Measurements from ENCODE around the gene RERG.

RERG gene

DNA sequence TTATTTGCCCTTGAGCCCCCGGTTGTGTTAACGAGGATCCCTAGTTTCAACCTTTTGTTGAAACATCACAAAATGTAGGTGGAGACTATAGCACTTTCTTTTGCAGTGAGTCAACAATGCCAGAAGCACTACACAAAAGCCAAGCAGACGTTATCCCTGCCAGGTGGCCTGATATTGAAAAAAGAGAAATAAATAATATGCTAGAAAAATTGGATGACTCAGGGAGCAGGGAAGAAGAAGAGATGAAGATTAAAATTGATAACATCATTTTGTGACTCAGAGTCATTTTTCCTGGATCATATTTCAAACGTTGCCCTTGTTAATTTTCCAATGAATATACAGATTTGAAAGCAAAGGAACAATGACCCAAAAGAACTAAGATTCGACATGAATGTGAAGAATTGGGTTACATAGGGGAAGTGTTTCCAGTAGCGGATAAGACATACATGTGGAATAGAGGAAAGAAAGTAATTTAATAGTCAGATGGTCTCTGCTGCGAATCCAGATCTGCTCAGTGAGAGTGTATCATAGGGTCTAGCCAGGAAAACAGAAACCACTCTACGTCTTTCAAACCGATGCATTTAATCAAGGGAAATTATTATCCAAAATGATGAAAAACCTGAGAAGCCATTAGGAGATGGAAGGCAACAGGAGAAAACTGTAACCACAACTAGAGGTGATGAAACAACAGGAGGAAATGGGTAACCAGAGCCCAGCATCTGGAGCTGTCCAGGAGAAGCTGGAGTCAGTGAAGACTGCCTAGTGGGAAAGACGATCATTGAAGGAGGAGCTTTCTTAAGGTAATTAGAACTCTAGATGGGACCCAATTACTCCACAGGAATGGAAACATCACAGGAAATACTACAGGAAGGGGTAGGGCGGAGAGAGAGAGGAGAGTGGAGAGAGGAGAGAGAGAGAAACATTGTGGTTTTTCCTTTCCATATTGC is 57.9 kb downstream of the RERG start:
- TF ChIP-seq, protein P1, sequence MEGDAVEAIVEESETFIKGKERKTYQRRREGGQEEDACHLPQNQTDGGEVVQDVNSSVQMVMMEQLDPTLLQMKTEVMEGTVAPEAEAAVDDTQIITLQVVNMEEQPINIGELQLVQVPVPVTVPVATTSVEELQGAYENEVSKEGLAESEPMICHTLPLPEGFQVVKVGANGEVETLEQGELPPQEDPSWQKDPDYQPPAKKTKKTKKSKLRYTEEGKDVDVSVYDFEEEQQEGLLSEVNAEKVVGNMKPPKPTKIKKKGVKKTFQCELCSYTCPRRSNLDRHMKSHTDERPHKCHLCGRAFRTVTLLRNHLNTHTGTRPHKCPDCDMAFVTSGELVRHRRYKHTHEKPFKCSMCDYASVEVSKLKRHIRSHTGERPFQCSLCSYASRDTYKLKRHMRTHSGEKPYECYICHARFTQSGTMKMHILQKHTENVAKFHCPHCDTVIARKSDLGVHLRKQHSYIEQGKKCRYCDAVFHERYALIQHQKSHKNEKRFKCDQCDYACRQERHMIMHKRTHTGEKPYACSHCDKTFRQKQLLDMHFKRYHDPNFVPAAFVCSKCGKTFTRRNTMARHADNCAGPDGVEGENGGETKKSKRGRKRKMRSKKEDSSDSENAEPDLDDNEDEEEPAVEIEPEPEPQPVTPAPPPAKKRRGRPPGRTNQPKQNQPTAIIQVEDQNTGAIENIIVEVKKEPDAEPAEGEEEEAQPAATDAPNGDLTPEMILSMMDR (IDR thresholded peaks at IDR 0.05), result no peak
- no peaks in the 10 kb centered on the region for H3K9me3 ChIP-seq
- H3K27me3 ChIP-seq, result peaks cover 12% of the 10 kb centered on the region
- H3K36me3 ChIP-seq, result no peaks in the 10 kb centered on the region
- no peak overlapping the region for H3K27ac ChIP-seq
- H3K4me1 ChIP-seq (ENCODE audit: control insufficient read depth in 1 of 2, insufficient read depth in 1 of 2, low read depth in 1 of 2, low read length in 1 of 2), result no peaks in the 10 kb centered on the region
- H3K4me3 ChIP-seq (ENCODE audit: low read depth in 1 of 2, low read length in 1 of 2), result no peak overlapping the region

DNA sequence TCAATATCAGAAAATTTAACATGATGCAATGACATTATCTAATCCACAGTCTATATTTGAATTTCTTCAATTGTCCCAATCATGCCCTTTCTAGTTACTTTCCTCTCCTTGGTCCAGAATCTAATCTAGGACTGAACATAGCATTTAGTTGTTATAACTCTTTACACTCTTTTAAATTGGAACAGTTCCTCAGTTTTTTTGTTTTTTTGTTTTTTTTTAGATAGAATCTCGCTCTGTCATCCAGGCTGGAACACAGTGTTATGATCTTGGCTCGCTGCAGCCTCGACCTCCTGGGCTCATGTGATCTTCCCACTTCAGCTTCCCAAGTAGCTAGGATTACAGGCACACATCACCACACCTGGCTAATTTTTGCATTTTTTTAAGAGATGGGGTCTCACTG is 63.1 kb downstream of the RERG start:
- Histone ChIP-seq H3K4me3 (ENCODE audit: low read depth in 1 of 2, low read length in 1 of 2) (no peak overlapping the region), H3K9me3 (no peaks in the 10 kb centered on the region), H3K27me3 (peaks cover 10% of the 10 kb centered on the region), H3K27ac (no peak overlapping the region), H3K36me3 (no peaks in the 10 kb centered on the region), H3K4me1 (ENCODE audit: control insufficient read depth in 1 of 2, insufficient read depth in 1 of 2, low read depth in 1 of 2, low read length in 1 of 2) (no peaks in the 10 kb centered on the region)
- TF ChIP-seq, protein P1 (IDR thresholded peaks at IDR 0.05), result no peak

DNA sequence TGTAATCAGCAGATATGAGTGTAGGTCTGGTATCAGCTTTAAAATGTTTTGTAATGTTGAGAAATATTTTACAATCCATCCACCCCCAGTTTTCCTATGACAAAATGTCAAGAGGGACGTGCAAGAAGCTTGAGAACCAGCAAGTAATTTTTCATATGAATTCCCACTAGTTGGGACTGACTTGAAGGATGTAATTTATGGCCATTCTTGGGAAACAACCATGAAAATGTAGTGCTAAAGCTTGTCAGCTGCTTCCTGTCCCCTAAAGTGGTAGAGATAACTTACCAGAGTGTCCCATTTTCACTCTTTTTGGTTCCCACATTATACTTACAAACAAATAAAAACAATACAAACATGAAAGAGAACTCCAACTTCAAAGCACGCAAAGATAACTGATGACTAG is 63.9 kb downstream of the RERG start:
- Histone ChIP-seq H3K27me3 (peaks cover 10% of the 10 kb centered on the region), H3K9me3 (no peaks in the 10 kb centered on the region), H3K27ac (no peak overlapping the region), H3K36me3 (no peaks in the 10 kb centered on the region), H3K4me3 (ENCODE audit: low read depth in 1 of 2, low read length in 1 of 2) (no peak overlapping the region), H3K4me1 (ENCODE audit: control insufficient read depth in 1 of 2, insufficient read depth in 1 of 2, low read depth in 1 of 2, low read length in 1 of 2) (no peaks in the 10 kb centered on the region)
- TF ChIP-seq, protein P1 (IDR thresholded peaks at IDR 0.05), result no peak

- Histone ChIP-seq H3K9me3 (no peaks in the 10 kb centered on the region), H3K4me3 (ENCODE audit: low read depth in 1 of 2, low read length in 1 of 2) (no peak overlapping the region), H3K36me3 (no peaks in the 10 kb centered on the region), H3K4me1 (ENCODE audit: control insufficient read depth in 1 of 2, insufficient read depth in 1 of 2, low read depth in 1 of 2, low read length in 1 of 2) (no peaks in the 10 kb centered on the region), H3K27ac (no peak overlapping the region), H3K27me3 (peaks cover 10% of the 10 kb centered on the region)
- TF ChIP-seq, protein P1 (IDR thresholded peaks at IDR 0.05), result no peak
These were observed 65.9 kb downstream of the RERG start for GRCh38 chr12:15155271-15155670.

GRCh38 chr12:15154103-15154502 is 67.1 kb downstream of the RERG start:
- Histone ChIP-seq H3K27me3 (peaks cover 10% of the 10 kb centered on the region), H3K27ac (no peak overlapping the region), H3K36me3 (no peaks in the 10 kb centered on the region), H3K4me3 (ENCODE audit: low read depth in 1 of 2, low read length in 1 of 2) (no peak overlapping the region), H3K4me1 (ENCODE audit: control insufficient read depth in 1 of 2, insufficient read depth in 1 of 2, low read depth in 1 of 2, low read length in 1 of 2) (no peaks in the 10 kb centered on the region), H3K9me3 (no peaks in the 10 kb centered on the region)
- TF ChIP-seq, protein P1 (IDR thresholded peaks at IDR 0.05), result no peak

Data from neutrophil (primary cell).